ENCODE data around the gene CDH2.

DNA sequence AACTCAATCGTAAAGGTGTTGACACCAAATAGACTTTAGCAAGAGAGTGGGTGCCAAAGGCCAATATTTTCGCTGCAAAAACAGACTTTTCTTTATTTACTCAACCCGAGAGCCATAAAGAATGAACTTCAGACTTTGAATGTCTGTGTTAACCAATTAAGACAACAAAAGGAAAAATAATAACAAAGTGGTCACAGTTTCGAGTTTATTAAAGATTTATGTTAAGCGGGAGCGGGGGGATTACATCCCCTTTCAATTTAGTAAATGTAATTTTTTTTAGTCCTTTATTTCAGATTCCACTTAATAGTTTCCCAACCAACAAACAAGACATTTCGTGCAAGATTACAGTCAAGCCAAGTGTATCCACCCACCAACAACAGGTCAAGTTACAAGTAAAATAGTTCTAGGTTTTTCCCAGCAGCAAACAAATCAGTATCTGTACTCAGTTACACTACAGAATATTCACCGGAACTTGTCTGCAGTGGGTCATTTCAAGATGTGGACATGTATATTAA, 9.0 kb downstream of the CDH2 start:
- TF ChIP-seq, protein P1, sequence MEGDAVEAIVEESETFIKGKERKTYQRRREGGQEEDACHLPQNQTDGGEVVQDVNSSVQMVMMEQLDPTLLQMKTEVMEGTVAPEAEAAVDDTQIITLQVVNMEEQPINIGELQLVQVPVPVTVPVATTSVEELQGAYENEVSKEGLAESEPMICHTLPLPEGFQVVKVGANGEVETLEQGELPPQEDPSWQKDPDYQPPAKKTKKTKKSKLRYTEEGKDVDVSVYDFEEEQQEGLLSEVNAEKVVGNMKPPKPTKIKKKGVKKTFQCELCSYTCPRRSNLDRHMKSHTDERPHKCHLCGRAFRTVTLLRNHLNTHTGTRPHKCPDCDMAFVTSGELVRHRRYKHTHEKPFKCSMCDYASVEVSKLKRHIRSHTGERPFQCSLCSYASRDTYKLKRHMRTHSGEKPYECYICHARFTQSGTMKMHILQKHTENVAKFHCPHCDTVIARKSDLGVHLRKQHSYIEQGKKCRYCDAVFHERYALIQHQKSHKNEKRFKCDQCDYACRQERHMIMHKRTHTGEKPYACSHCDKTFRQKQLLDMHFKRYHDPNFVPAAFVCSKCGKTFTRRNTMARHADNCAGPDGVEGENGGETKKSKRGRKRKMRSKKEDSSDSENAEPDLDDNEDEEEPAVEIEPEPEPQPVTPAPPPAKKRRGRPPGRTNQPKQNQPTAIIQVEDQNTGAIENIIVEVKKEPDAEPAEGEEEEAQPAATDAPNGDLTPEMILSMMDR (conservative IDR thresholded peaks at IDR 0.05; ENCODE audit: low read depth, low read length): no peak
- TF ChIP-seq EZH2 (IDR thresholded peaks at IDR 0.05; ENCODE audit: borderline replicate concordance, low read depth, low read length, poor library complexity, severe bottlenecking): no peak

Measured in A673 (cell line).